ENCODE measurements around the gene KCNH2. TPM values are rescaled to one million over a fixed set of nuclear protein-coding genes. Genes with fewer than 3 reads are reported as not detected.

Gene KCNH2
- total and polyA plus RNA-seq, 10 of the 15 experiments (the other 5 are each of a cell fraction or from before 2014, with no cell fraction given): 0.04 to 0.24 (median 0.17) TPM; not detected in 6

DNA sequence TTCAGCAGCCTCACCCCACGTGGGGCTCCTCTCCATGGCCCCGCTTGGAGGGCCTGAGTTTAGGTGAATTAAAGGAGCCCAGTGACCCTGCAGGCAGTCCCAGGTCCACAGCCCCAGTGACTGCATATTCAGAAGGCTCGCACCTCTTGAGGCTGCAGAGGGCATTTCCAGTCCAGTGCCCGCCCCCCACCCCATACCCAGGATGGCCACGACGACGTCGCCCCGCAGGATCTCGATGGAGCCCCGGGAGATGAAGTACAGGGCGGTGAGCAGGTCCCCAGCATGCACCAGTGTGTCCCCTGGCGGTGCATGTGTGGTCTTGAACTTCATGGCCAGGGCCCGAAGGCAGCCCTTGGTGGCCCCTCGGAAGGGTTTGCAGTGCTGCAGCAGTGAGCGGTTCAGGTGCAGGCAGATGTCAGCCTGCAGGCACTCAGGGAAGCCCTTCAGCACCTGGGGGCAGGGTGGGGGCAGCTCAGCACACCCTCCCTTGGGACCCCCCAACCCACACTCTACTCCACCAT lies 28.1 kb downstream of the KCNH2 start:
- Histone ChIP-seq H3K4me2 (ENCODE audit: control insufficient read depth, insufficient read depth) (no peak overlapping the region), H3K79me2 (ENCODE audit: control insufficient read depth, insufficient read depth, low read length) (no peaks in the 10 kb centered on the region), H3K4me1 (ENCODE audit: control insufficient read depth, insufficient read depth, low read length) (no peaks in the 10 kb centered on the region), H3K9me3 (replicated peaks; ENCODE audit: control insufficient read depth, insufficient read depth, low read length) (no peaks in the 10 kb centered on the region), H3K9ac (ENCODE audit: control insufficient read depth, insufficient read depth, low read length) (no peak overlapping the region), H3K36me3 (ENCODE audit: control insufficient read depth in 2 of 2, insufficient read depth in 2 of 2, low read length in 1 of 2) (no peaks in the 10 kb centered on the region), H3K27me3 (replicated peaks in 1 of 2; ENCODE audit: control insufficient read depth in 2 of 2, insufficient read depth in 2 of 2, low read length in 1 of 2) (peaks cover 0 to 2% of the 10 kb centered on the region in 2 experiments; a peak in 2 of 4 replicates), H3K27ac (ENCODE audit: control insufficient read depth, insufficient read depth) (no peak overlapping the region), H4K20me1 (ENCODE audit: control insufficient read depth, insufficient read depth) (no peaks in the 10 kb centered on the region), H2AFZ (ENCODE audit: control insufficient read depth, low read depth, low read length) (no peak overlapping the region), H3K4me3 (no peak overlapping the region)
- DNase-seq (ENCODE audit: low read depth, low spot score) (no peak), FAIRE-seq (no peak), ATAC-seq (no peak)
- BruUV-seq (replicated peaks): no TSS peak
- ChIA-PET SMC1A (ENCODE audit: uncharacterized antibody, unreplicated experiment) (no interaction called here), CTCF (no interaction called here), POLR2A (no interaction called here), RAD21 (ENCODE audit: unreplicated experiment) (no interaction called here)
- TF ChIP-seq POLR2A (IDR thresholded peaks at IDR 0.05; ENCODE audit: low read depth, low read length) (no peak), MTA2 (IDR thresholded peaks at IDR 0.05; ENCODE audit: low read depth) (no peak), SMC3 (IDR thresholded peaks at IDR 0.05; ENCODE audit: borderline replicate concordance, low read length) (no peak), CREB1 (IDR thresholded peaks at IDR 0.05; ENCODE audit: low read depth) (no peak), SMAD5 (IDR thresholded peaks at IDR 0.05; ENCODE audit: low read depth) (no peak), EGR1 (IDR thresholded peaks at IDR 0.05; ENCODE audit: borderline replicate concordance in 1 of 2, low read depth in 2 of 2, low read length in 2 of 2) (no peak), NFYB (IDR thresholded peaks at IDR 0.05; ENCODE audit: insufficient read depth, low read depth, low read length) (no peak)
- TF ChIP-seq, protein P1, sequence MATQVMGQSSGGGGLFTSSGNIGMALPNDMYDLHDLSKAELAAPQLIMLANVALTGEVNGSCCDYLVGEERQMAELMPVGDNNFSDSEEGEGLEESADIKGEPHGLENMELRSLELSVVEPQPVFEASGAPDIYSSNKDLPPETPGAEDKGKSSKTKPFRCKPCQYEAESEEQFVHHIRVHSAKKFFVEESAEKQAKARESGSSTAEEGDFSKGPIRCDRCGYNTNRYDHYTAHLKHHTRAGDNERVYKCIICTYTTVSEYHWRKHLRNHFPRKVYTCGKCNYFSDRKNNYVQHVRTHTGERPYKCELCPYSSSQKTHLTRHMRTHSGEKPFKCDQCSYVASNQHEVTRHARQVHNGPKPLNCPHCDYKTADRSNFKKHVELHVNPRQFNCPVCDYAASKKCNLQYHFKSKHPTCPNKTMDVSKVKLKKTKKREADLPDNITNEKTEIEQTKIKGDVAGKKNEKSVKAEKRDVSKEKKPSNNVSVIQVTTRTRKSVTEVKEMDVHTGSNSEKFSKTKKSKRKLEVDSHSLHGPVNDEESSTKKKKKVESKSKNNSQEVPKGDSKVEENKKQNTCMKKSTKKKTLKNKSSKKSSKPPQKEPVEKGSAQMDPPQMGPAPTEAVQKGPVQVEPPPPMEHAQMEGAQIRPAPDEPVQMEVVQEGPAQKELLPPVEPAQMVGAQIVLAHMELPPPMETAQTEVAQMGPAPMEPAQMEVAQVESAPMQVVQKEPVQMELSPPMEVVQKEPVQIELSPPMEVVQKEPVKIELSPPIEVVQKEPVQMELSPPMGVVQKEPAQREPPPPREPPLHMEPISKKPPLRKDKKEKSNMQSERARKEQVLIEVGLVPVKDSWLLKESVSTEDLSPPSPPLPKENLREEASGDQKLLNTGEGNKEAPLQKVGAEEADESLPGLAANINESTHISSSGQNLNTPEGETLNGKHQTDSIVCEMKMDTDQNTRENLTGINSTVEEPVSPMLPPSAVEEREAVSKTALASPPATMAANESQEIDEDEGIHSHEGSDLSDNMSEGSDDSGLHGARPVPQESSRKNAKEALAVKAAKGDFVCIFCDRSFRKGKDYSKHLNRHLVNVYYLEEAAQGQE (IDR thresholded peaks at IDR 0.05; ENCODE audit: low read depth, low read length): no peak
- TF ChIP-seq, protein P2, sequence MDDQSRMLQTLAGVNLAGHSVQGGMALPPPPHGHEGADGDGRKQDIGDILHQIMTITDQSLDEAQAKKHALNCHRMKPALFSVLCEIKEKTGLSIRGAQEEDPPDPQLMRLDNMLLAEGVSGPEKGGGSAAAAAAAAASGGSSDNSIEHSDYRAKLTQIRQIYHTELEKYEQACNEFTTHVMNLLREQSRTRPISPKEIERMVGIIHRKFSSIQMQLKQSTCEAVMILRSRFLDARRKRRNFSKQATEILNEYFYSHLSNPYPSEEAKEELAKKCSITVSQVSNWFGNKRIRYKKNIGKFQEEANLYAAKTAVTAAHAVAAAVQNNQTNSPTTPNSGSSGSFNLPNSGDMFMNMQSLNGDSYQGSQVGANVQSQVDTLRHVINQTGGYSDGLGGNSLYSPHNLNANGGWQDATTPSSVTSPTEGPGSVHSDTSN (IDR thresholded peaks at IDR 0.05; ENCODE audit: insufficient replicate concordance, low read depth, low read length): no peak
- 56% methylated on average over 16 of the region's 16 CpGs for WGBS (ENCODE audit: insufficient coverage, insufficient replicate concordance, low lambda C conversion rate, missing lambda C conversion rate)
- intact Hi-C loops (cut with micrococcal nuclease; ENCODE audit: unreplicated experiment) (no loop called here), in situ Hi-C loops (cut with MboI) (no loop called here)
